Stimulated activated CD4-positive, alpha-beta T cell treated with anti-CD3 and anti-CD28 coated beads, Interleukin-4, amount 100 ng/mL, for 1 hour (primary cell): ENCODE data around the gene MRPL54.
"Not testable (repeated sequence)": the region's sequence is repeated elsewhere in the genome, so short reads cannot be mapped to it uniquely, and the experiment has no call there.

Experiments used
- DNase-seq: peaks from one replicate; pipeline ENCODE4 v3.0.0-alpha.2; 2020

MRPL54 gene

DNA sequence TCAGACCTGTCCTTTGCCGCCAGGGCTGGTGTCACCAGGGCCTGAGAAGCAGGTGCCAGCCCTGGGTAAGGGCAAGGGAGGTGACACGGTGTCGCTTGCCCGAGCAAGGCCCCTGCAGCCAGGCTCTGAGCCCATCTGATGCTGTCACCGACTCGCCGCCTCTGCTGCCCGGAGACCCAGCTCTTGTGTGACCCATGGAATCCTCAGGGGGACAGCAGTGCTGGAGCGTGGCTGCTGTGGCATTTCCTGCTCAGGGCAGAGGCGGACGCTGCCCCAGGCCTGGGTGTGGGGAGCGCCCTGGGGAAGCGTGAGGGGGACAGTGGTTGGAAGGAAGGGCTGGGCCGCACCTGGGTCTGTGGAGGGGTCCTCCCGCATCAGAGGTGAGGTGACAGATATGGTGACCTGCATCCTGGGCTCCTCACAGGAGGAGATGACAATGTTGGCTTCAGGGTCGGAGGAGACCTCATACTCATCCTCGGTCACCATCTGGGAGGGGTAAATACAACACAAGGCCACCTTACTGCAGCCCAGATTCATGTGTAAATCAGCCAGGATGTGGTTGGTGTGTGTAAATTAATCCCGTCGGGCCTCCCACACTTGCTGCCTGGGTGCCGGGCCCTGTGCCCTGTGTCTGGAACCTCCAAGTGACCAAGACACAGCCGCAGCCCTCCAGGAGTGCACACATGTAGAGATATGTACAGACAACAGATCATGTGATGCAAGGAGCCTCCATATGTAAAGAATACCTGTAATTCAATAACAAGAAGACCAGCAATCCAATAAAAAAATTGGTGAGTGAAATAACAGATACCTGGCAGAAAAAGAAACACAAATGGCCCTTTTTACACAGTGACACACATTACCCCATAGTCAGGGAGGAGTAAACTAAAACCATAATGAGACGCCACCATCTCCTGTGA is 51.3 kb downstream of the MRPL54 start:
- DNase-seq = no peak

DNA sequence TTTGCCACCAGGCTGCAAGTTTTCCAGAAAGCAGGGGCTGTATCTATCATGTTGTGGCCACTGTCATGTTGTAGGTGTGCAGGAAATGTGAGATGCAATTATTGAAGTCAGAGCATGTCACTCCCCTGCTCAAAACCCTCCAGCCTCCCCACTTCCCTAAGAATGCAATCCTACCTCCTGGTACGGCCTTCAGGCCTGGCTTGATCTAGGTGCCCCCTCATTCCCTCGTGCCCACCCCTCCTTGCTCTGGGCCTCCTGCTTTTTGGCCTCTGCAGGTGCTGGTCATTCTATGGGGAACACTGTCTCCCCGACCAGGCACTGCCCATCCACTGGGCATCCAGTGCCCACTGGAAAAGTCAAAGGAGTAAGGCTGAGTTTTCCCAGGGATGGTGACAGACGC is 52.2 kb downstream of the MRPL54 start:
- no peak for DNase-seq

DNA sequence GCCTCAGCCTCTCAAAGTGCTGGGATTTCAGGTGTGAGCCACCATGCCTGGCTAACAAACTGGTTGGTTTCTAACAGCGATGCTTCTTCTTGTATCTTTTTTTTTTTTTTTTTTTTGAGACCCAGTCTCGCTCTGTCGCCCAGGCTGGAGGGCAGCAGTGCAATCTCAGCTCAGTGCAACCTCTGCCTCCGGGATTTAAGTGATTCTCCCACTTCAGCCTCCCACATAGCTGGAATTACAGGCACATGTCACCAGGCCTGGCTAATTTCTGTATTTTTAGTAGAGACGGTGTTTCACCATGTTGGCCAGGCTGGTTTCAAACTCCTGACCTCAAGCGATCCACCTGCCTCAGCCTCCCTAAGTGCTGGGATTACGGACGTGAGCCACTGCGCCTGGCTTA is 53.7 kb downstream of the MRPL54 start:
- not testable (repeated sequence) for DNase-seq

GRCh38 chr19:3816566-3817218 is 54.2 kb downstream of the MRPL54 start:
- DNase-seq = no peak
